HG03045 (cell line): ENCODE results near the gene GNG12.

Experiments
- ATAC-seq: cut with Tn5 transposase; IDR thresholded peaks from one replicate; pipeline ENCODE4 v1.9.1; 2021; ENCODE audit warnings: mild to moderate bottlenecking, moderate library complexity; ENCODE audit not compliant: unreplicated experiment

GNG12 gene

GRCh38 chr1:67843331-67843730 lies 10.1 kb upstream of the GNG12 start:
- ATAC-seq = no peak

- no peak for ATAC-seq
These were observed 7.2 kb upstream of the GNG12 start for GRCh38 chr1:67840449-67840848.

GRCh38 chr1:67839826-67840225 lies 6.6 kb upstream of the GNG12 start:
- ATAC-seq = no peak

- no peak for ATAC-seq
These were observed 5.1 kb upstream of the GNG12 start for GRCh38 chr1:67838180-67838910.

- ATAC-seq = no peak
These were observed 3.5 kb upstream of the GNG12 start for GRCh38 chr1:67836769-67837168.

- no peak for ATAC-seq
These were observed 2.6 kb upstream of the GNG12 start for GRCh38 chr1:67835663-67836452.

- no peak for ATAC-seq
These were observed 1.1 kb upstream of the GNG12 start for GRCh38 chr1:67834246-67834877.

GRCh38 chr1:67833602-67833940 lies 304 bp upstream of the GNG12 start:
- no peak for ATAC-seq

- ATAC-seq = no peak
These were observed 1.3 kb downstream of the GNG12 start for GRCh38 chr1:67831850-67832513.

GRCh38 chr1:67830928-67831830 lies 2.1 kb downstream of the GNG12 start:
- no peak for ATAC-seq

- ATAC-seq = no peak
These were observed 3.0 kb downstream of the GNG12 start for GRCh38 chr1:67830226-67830625.

- ATAC-seq = no peak
These were observed 5.6 kb downstream of the GNG12 start for GRCh38 chr1:67827688-67828087.

GRCh38 chr1:67825591-67825990 lies 7.7 kb downstream of the GNG12 start:
- ATAC-seq = no peak

- no peak for ATAC-seq
These were observed 8.5 kb downstream of the GNG12 start for GRCh38 chr1:67824766-67825165.

GRCh38 chr1:67823615-67824014 lies 9.7 kb downstream of the GNG12 start:
- no peak for ATAC-seq

GRCh38 chr1:67821263-67821662 lies 12.0 kb downstream of the GNG12 start:
- ATAC-seq = no peak

GRCh38 chr1:67818725-67819301 lies 14.5 kb downstream of the GNG12 start:
- no peak for ATAC-seq

- no peak for ATAC-seq
These were observed 15.1 kb downstream of the GNG12 start for GRCh38 chr1:67818162-67818561.

- ATAC-seq = no peak
These were observed 15.9 kb downstream of the GNG12 start for GRCh38 chr1:67817319-67817718.

GRCh38 chr1:67816506-67816905 lies 16.8 kb downstream of the GNG12 start:
- no peak for ATAC-seq
